ENCODE data around the gene RERE. TPM values are rescaled to one million over a fixed set of nuclear protein-coding genes. Genes with fewer than 3 reads are reported as not detected.
A peak's percentile ranks its signal among the peaks of the same experiment; 100 is the strongest.

RERE gene
- total RNA-seq, 1 donor from 2014 or later, result 124 TPM

DNA sequence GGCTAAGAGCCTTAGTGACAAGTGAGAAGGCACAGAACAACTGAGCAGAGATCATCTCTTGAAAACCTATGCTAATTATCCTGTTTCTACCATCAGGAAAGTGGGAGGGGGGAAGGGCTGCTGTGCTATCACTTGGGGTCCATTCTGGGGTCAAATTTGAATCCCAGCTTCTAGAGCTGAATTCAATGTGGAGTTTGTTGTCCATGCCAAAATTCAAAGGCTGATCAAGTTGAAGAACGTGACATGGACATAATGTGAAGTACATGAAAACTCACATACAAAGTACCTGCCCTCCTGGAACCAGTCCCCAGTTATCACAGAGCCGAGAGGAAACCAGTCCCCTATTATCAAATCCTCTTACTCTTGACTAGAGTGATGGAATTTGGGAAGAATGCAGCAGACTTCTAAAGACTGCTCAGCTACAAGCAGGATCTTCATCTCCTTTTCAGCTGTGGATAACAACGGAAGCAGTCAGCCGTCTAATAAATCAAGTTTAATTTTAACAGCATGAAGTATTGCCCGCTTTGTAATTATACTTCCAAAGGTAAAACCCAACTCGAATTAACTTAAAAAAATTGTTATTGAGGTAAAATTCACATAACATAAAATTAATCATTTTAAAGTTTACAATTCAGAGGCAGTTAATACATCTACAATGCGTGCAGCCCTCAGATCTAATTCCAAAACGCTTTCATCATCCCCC is 421.2 kb downstream of the RERE start:
- TF ChIP-seq, protein P1, sequence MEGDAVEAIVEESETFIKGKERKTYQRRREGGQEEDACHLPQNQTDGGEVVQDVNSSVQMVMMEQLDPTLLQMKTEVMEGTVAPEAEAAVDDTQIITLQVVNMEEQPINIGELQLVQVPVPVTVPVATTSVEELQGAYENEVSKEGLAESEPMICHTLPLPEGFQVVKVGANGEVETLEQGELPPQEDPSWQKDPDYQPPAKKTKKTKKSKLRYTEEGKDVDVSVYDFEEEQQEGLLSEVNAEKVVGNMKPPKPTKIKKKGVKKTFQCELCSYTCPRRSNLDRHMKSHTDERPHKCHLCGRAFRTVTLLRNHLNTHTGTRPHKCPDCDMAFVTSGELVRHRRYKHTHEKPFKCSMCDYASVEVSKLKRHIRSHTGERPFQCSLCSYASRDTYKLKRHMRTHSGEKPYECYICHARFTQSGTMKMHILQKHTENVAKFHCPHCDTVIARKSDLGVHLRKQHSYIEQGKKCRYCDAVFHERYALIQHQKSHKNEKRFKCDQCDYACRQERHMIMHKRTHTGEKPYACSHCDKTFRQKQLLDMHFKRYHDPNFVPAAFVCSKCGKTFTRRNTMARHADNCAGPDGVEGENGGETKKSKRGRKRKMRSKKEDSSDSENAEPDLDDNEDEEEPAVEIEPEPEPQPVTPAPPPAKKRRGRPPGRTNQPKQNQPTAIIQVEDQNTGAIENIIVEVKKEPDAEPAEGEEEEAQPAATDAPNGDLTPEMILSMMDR (IDR thresholded peaks at IDR 0.05; ENCODE audit: insufficient read depth, low read depth, low read length), result no peak
- TF ChIP-seq EZH2 (IDR thresholded peaks at IDR 0.05; ENCODE audit: insufficient read depth, low read length), result no peak
- H2AFZ ChIP-seq (ENCODE audit: low read depth, low read length), result no peak overlapping the region
- no peaks in the 10 kb centered on the region for H3K27me3 ChIP-seq (ENCODE audit: insufficient read depth, low read length)
- peaks cover 43% of the 10 kb centered on the region for H3K4me1 ChIP-seq (ENCODE audit: insufficient read depth, low read length)
- Mint-ChIP-seq H3K27ac (ENCODE audit: unreplicated experiment) (peak overlapping the region; percentile 91), H3K4me1 (ENCODE audit: low read depth, unreplicated experiment) (peaks cover 52% of the 10 kb centered on the region), H3K4me3 (ENCODE audit: unreplicated experiment) (peak overlapping the region; percentile 0), H3K27me3 (ENCODE audit: low read depth, unreplicated experiment) (no peaks in the 10 kb centered on the region), H3K9me3 (ENCODE audit: unreplicated experiment) (no peaks in the 10 kb centered on the region), H3K36me3 (ENCODE audit: low read depth, unreplicated experiment) (peaks cover 9% of the 10 kb centered on the region)
- H3K4me2 ChIP-seq (ENCODE audit: low read length), result peak overlapping the region; percentile 80
- peak; percentile 82 for DNase-seq (ENCODE audit: low read depth)
- H3K79me2 ChIP-seq (ENCODE audit: insufficient read depth, low read length), result peaks cover 58% of the 10 kb centered on the region
- no peaks in the 10 kb centered on the region for H3K9me3 ChIP-seq (ENCODE audit: insufficient read depth, low read depth, low read length)
- peaks cover 5% of the 10 kb centered on the region for H3K36me3 ChIP-seq (ENCODE audit: insufficient read depth, low read length)
- H3K9ac ChIP-seq (ENCODE audit: low read length), result peak overlapping the region; percentile 84
- FAIRE-seq, result no peak
- H4K20me1 ChIP-seq (ENCODE audit: insufficient read depth, low read length), result peaks cover 4% of the 10 kb centered on the region
- H3K27ac ChIP-seq (ENCODE audit: low read depth, low read length), result peak overlapping the region; percentile 98
- peak overlapping the region; percentile 7 for H3K4me3 ChIP-seq (ENCODE audit: insufficient read depth, low read depth, low read length)

DNA sequence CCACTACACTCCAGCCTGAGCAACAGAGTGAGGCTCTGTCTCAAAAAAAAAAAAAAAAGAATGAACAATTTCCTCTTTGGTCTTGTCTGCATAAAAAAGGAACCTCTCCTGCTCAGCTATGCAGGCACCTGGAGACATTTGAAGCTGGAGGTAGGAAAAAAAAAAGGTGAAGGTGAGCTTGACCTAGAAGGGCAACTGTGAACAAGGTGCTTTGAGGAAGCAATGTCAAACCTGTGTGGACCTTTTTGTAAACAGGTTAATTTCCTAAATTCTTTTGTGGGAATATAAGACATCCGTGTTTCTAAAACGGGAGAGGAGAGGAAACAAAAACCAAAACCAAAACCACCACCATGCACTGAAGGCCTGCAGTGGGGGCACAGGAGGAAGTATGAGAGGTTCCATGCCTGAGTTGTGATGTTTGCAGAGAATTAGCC is 422.0 kb downstream of the RERE start:
- Mint-ChIP-seq H3K4me1 (ENCODE audit: low read depth, unreplicated experiment) (peaks cover 56% of the 10 kb centered on the region), H3K9me3 (ENCODE audit: unreplicated experiment) (no peaks in the 10 kb centered on the region), H3K27me3 (ENCODE audit: low read depth, unreplicated experiment) (no peaks in the 10 kb centered on the region), H3K27ac (ENCODE audit: unreplicated experiment) (peak overlapping the region; percentile 91), H3K36me3 (ENCODE audit: low read depth, unreplicated experiment) (peaks cover 9% of the 10 kb centered on the region), H3K4me3 (ENCODE audit: unreplicated experiment) (peak overlapping the region; percentile 41)
- Histone ChIP-seq H3K27me3 (ENCODE audit: insufficient read depth, low read length) (no peaks in the 10 kb centered on the region), H3K79me2 (ENCODE audit: insufficient read depth, low read length) (peaks cover 60% of the 10 kb centered on the region), H3K4me1 (ENCODE audit: insufficient read depth, low read length) (peaks cover 43% of the 10 kb centered on the region), H3K4me3 (ENCODE audit: insufficient read depth, low read depth, low read length) (peak overlapping the region; percentile 7), H3K4me2 (ENCODE audit: low read length) (peak overlapping the region; percentile 80), H4K20me1 (ENCODE audit: insufficient read depth, low read length) (peaks cover 4% of the 10 kb centered on the region), H2AFZ (ENCODE audit: low read depth, low read length) (no peak overlapping the region), H3K27ac (ENCODE audit: low read depth, low read length) (peak overlapping the region; percentile 98), H3K9ac (ENCODE audit: low read length) (peak overlapping the region; percentile 84), H3K36me3 (ENCODE audit: insufficient read depth, low read length) (peaks cover 4% of the 10 kb centered on the region), H3K9me3 (ENCODE audit: insufficient read depth, low read depth, low read length) (no peaks in the 10 kb centered on the region)
- TF ChIP-seq, protein P1 (IDR thresholded peaks at IDR 0.05; ENCODE audit: insufficient read depth, low read depth, low read length), result no peak
- no peak for FAIRE-seq
- DNase-seq (ENCODE audit: low read depth), result no peak
